Muscle of arm (tissue), 12 donors: ENCODE data around the gene DMXL1. TPM values are rescaled to one million over a fixed set of nuclear protein-coding genes. Genes with fewer than 3 reads are reported as not detected.
"Not testable (repeated sequence)": the region's sequence is repeated elsewhere in the genome, so short reads cannot be mapped to it uniquely, and the experiment has no call there.

Experiments
- DNase-seq: peaks from one replicate; pipeline ENCODE4 v3.0.0-alpha.2; 2013
- polyA plus RNA-seq, 12 donors: library from polyadenylated mRNA; unstranded; fragments of 120-200 nt; gene quantifications; one replicate each; pipeline ENCODE4 v1.2.1, GENCODE V29; 2013; ENCODE audit not compliant: insufficient read length in 12 of 12

The DMXL1 gene
- polyA plus RNA-seq, 12 donors: 20.2 to 50.0 (median 25.1) TPM; not detected in 1

- DNase-seq: no peak
Observed at GRCh38 chr5:119118000-119118399, 47.1 kb downstream of the DMXL1 start.

GRCh38 chr5:119120893-119121292 is 50.0 kb downstream of the DMXL1 start:
- no peak for DNase-seq

DNA sequence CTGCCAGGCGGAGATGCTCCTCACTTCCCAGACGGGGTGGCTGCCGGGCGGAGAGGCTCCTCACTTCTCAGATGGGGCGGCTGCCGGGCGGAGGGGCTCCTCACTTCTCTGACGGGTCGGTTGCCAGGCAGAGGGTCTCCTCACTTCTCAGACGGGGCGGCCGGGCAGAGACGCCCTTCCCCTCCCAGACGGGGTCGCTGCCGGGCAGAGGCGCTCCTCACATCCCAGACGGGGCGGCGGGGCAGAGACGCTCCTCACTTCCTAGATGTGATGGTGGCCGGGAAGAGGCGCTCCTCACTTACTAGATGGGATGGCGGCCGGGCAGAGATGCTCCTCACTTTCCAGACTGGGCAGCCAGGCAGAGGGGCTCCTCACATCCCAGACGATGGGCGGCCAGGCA is 51.6 kb downstream of the DMXL1 start:
- not testable (repeated sequence) for DNase-seq

- DNase-seq: no peak
Observed at GRCh38 chr5:119123280-119123679, 52.4 kb downstream of the DMXL1 start.

GRCh38 chr5:119129770-119130169 is 58.9 kb downstream of the DMXL1 start:
- DNase-seq: no peak

DNA sequence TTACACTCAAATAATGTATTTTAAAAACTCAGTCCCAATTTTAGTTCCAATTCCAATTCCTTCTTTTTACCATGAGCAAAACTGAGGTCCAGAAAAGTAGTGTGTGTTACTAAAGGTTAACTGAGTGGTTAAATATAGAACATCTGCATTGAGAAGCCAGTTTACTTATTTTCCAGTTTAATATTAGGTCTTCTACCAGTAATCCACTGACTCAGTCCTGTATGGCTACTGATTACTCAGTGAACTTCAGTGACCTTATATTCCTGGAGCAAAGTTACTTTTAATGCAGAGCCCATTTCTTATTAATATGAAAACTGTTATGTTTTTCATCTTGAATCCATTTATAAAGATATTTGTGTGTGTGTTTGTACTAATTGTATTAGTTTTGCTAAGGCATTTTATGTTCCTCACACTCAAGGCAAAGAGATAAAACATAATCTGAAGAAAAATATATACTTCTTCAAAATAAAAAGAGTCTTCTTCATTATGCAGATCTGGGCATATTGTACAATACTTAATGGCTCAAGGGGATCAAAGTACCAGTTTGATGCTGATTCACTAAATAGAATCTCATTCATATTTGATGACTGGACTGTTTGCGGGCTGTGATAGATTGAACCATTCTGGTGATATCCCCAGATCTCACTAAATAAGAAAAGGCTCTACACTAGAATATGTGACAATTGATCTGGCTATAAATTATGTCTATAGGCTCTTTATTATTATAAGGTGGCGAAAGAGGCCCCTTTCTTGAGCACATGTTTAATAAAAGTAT is 60.8 kb downstream of the DMXL1 start:
- no peak for DNase-seq

- not testable (repeated sequence) for DNase-seq
Observed at GRCh38 chr5:119135743-119136142, 64.9 kb downstream of the DMXL1 start.

DNA sequence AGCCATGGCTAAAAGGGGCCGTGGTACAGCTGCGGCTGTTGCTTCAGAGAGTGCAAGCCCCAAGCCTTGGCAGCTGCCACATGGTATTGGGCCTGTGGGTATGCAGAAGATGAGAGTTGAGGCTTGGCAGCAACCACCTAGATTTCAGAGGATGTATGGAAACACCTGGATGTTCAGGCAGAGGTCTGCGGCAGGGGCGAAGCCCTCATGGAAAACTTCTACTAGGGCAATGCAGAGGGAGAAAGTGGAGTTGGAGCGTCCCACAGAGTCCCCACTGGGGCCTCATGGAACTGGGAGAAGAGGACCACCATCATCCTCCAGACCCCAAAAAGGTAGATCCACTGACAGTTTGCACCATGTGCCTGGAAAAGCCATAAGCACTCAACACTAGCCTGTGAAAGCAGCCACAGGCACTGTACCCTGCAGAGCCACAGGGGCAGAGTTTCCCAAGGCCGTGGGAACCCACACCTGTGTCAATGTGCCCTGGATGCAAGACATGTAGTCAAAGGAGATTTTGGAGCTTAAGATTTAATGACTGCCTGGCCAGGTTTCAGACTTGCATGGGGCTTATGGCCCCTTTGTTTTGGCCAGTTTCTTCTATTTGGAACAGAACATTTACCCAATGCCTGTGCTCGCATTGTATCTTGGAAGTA is 65.9 kb downstream of the DMXL1 start:
- DNase-seq: no peak

- no peak for DNase-seq
Observed at GRCh38 chr5:119153629-119154028, 82.7 kb downstream of the DMXL1 start.

- DNase-seq: no peak
Observed at GRCh38 chr5:119158144-119158543, 87.3 kb downstream of the DMXL1 start.

GRCh38 chr5:119161430-119161829 is 90.5 kb downstream of the DMXL1 start:
- no peak for DNase-seq

- DNase-seq: no peak
Observed at GRCh38 chr5:119166026-119166425, 95.1 kb downstream of the DMXL1 start.

GRCh38 chr5:119168401-119168800 is 97.5 kb downstream of the DMXL1 start:
- DNase-seq: no peak

DNA sequence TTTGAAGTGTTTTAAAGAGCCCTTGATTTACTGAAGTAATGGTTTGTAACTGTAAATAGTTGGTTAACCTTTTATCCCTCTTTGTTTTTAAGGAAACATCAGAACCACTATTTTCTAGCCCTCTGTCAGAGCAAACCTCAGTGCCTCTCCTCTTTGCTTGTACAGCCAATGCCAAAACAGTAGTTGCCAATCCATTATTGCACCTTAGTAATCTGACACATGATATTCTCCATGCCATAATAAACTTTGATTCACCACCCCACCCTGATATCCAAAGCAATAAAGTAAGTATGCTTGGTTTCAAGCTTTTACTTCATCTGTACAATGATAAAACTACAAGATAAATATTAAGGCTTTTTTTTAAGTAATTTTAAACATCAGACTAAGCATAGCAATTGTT is 100.8 kb downstream of the DMXL1 start:
- DNase-seq: no peak

- DNase-seq: no peak
Observed at GRCh38 chr5:119174578-119175163, 103.8 kb downstream of the DMXL1 start.

- no peak for DNase-seq
Observed at GRCh38 chr5:119176785-119177184, 105.9 kb downstream of the DMXL1 start.

GRCh38 chr5:119177226-119177625 is 106.3 kb downstream of the DMXL1 start:
- DNase-seq: no peak

DNA sequence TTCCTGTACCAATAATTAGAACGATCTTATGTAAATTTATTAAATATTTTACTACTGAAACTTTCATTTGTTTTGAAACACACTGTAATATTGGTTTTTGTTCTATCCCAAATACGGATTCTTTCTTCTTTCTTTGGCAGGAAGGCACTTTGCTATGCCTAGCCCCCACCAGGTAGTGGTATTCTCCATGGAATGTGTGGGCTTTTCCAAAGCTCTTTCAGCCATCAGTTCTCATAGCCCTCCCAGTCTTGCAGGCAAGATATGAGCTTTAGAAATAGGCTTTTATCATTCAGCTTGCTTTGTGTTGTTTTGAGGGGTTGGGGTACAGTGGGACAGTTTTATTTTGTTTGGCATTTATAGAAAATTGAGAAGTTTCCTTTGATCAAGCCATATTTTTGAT is 107.5 kb downstream of the DMXL1 start:
- no peak for DNase-seq

GRCh38 chr5:119179857-119180641 is 109.2 kb downstream of the DMXL1 start:
- DNase-seq: no peak

DNA sequence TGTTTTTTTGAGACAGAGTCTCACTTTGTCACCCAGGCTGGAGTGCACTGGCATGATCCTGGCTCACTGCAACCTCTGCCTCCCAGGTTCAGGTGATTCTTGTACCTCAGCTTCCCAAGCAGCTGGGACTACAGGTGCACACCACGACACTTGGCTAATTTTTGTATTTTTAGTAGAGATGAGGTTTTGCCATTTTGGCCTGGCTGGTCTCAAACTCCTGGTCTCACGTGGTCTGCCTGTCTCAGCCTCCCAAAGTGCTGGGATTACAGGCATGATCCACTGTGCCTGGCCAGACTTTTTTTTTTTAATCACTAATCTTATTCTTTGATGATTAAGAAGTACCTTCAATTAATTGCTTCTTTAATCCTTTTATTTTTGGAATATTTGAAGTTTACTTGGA is 114.6 kb downstream of the DMXL1 start:
- DNase-seq: not testable (repeated sequence)

GRCh38 chr5:119187776-119188529 is 117.1 kb downstream of the DMXL1 start:
- no peak for DNase-seq
